Neural progenitor cell (in vitro differentiated cells): ENCODE results near the gene KDM4B. TPM values are rescaled to one million over a fixed set of nuclear protein-coding genes. Genes with fewer than 3 reads are reported as not detected.

Experiments used
- DNase-seq: peaks from one replicate; pipeline ENCODE4 v3.0.0-alpha.2; 2016; ENCODE audit warnings: low spot score
- H2AFZ ChIP-seq: fragments of 200-600 bp; sonication (generic); replicated peaks from 2 replicates; pipeline ENCODE4 v1.6.1; 2016; ENCODE audit warnings: antibody characterized with exemption
- H3F3A ChIP-seq: fragments of 200-600 bp; sonication (generic); 2 replicates; pipeline ENCODE4 v1.6.1; 2016; ENCODE audit warnings: antibody characterized with exemption, low read depth
- H3K27ac ChIP-seq: fragments of 200-600 bp; sonication (generic); 2 replicates; pipeline ENCODE4 v1.5.1; 2016; ENCODE audit warnings: mild to moderate bottlenecking
- H3K27me3 ChIP-seq: fragments of 200-600 bp; sonication (generic); 2 replicates; pipeline ENCODE4 v1.6.1; 2016; ENCODE audit warnings: mild to moderate bottlenecking, moderate library complexity
- H3K36me3 ChIP-seq: fragments of 200-600 bp; sonication (generic); 2 replicates; pipeline ENCODE4 v1.5.1; 2016
- H3K4me1 ChIP-seq: fragments of 200-600 bp; sonication (generic); 2 replicates; pipeline ENCODE4 v1.6.1; 2016; ENCODE audit warnings: mixed run types
- H3K4me2 ChIP-seq: fragments of 200-600 bp; sonication (generic); 2 replicates; pipeline ENCODE4 v1.6.1; 2016
- H3K4me3 ChIP-seq: fragments of 200-600 bp; sonication (generic); 2 replicates; pipeline ENCODE4 v1.5.1; 2016
- H3K79me2 ChIP-seq: fragments of 200-600 bp; sonication (generic); 2 replicates; pipeline ENCODE4 v1.6.1; 2016; ENCODE audit warnings: low read depth
- H3K9ac ChIP-seq: fragments of 200-600 bp; sonication (generic); 2 replicates; pipeline ENCODE4 v1.6.1; 2016
- H3K9me3 ChIP-seq: fragments of 200-600 bp; sonication (generic); 2 replicates; pipeline ENCODE4 v1.5.1; 2016; ENCODE audit warnings: low read depth
- H4K20me1 ChIP-seq: fragments of 200-600 bp; sonication (generic); 2 replicates; pipeline ENCODE4 v1.6.1; 2016; ENCODE audit warnings: low read depth
- H3K27ac Mint-ChIP-seq: 3 replicates; pipeline ENCODE4 v1.8.0; 2021; ENCODE audit warnings: mixed read lengths
- H3K27me3 Mint-ChIP-seq: 2 replicates; pipeline ENCODE4 v1.8.0; 2022; ENCODE audit warnings: low read depth, mild to moderate bottlenecking, inconsistent platforms, moderate library complexity, mixed read lengths; ENCODE audit not compliant: insufficient read depth
- H3K36me3 Mint-ChIP-seq: 3 replicates; pipeline ENCODE4 v1.8.0; 2021; ENCODE audit warnings: mixed read lengths
- H3K4me1 Mint-ChIP-seq: 3 replicates; pipeline ENCODE4 v1.8.0; 2021; ENCODE audit warnings: mixed read lengths
- H3K4me3 Mint-ChIP-seq: 3 replicates; pipeline ENCODE4 v1.8.0; 2021; ENCODE audit warnings: mild to moderate bottlenecking, moderate library complexity, mixed read lengths
- H3K9me3 Mint-ChIP-seq: 3 replicates; pipeline ENCODE4 v1.8.0; 2020; ENCODE audit warnings: mixed read lengths
- CTCF ChIP-seq: fragments of 200-600 bp; sonication (generic); IDR thresholded peaks from 2 replicates; pipeline ENCODE4 v1.5.1; 2017; ENCODE audit warnings: antibody characterized with exemption, mild to moderate bottlenecking
- EZH2 ChIP-seq: fragments of 200-600 bp; sonication (generic); IDR thresholded peaks from 2 replicates; pipeline ENCODE4 v1.6.1; 2017; ENCODE audit warnings: antibody characterized with exemption, mild to moderate bottlenecking, moderate library complexity
- EZH2phosphoT487 ChIP-seq: fragments of 200-600 bp; sonication (generic); IDR thresholded peaks from 2 replicates; pipeline ENCODE4 v1.6.1; 2017; ENCODE audit warnings: antibody characterized with exemption
- total RNA-seq: library from RNA; depleted of rRNA; stranded (reverse); fragments of >200 nt; gene quantifications from 2 replicates; pipeline ENCODE4 v1.2.3, GENCODE V29; 2015; ENCODE audit warnings: low replicate concordance

The KDM4B gene
- total RNA-seq, 1 donor from 2014 or later, result 16.0 TPM

- no peak overlapping the region for H3K4me2 ChIP-seq
These were observed 108.2 kb downstream of the KDM4B start for GRCh38 chr19:5077209-5077515.

GRCh38 chr19:5078182-5078581 lies 109.3 kb downstream of the KDM4B start:
- no peak overlapping the region for H3K4me3 ChIP-seq
- H3K79me2 ChIP-seq, result no peaks in the 10 kb centered on the region
- peaks cover 2% of the 10 kb centered on the region for H3K4me1 ChIP-seq
- no peak overlapping the region for H3K4me3 Mint-ChIP-seq
- peaks cover 7% of the 10 kb centered on the region for H3K4me1 Mint-ChIP-seq
- TF ChIP-seq EZH2, result no peak
- TF ChIP-seq EZH2phosphoT487, result no peak
- no peak for TF ChIP-seq CTCF
- H3K27me3 Mint-ChIP-seq, result no peaks in the 10 kb centered on the region
- H3K27me3 ChIP-seq, result no peaks in the 10 kb centered on the region
- no peaks in the 10 kb centered on the region for H3K36me3 ChIP-seq
- peaks cover 15% of the 10 kb centered on the region for H4K20me1 ChIP-seq
- no peaks in the 10 kb centered on the region for H3K9me3 Mint-ChIP-seq
- H3K36me3 Mint-ChIP-seq, result peaks cover 16% of the 10 kb centered on the region
- no peaks in the 10 kb centered on the region for H3K9me3 ChIP-seq
- no peak overlapping the region for H2AFZ ChIP-seq
- H3K27ac ChIP-seq, result no peak overlapping the region
- no peak overlapping the region for H3K4me2 ChIP-seq
- no peak for DNase-seq
- no peak overlapping the region for H3K27ac Mint-ChIP-seq
- H3F3A ChIP-seq, result peaks cover 3% of the 10 kb centered on the region
- H3K9ac ChIP-seq, result no peak overlapping the region

More at GRCh38 chr19:5077209-5077515, 108.2 kb downstream of the KDM4B start:
- TF ChIP-seq EZH2phosphoT487 (no peak), CTCF (no peak), EZH2 (no peak)
- Histone ChIP-seq H3F3A (no peaks in the 10 kb centered on the region), H3K79me2 (no peaks in the 10 kb centered on the region), H3K36me3 (no peaks in the 10 kb centered on the region), H3K27ac (no peak overlapping the region), H4K20me1 (peaks cover 17% of the 10 kb centered on the region), H3K9ac (no peak overlapping the region), H3K4me3 (no peak overlapping the region), H2AFZ (no peak overlapping the region), H3K27me3 (no peaks in the 10 kb centered on the region), H3K4me1 (no peaks in the 10 kb centered on the region), H3K9me3 (no peaks in the 10 kb centered on the region)
- no peak overlapping the region for H3K4me3 Mint-ChIP-seq
- no peaks in the 10 kb centered on the region for H3K9me3 Mint-ChIP-seq
- H3K27me3 Mint-ChIP-seq, result no peaks in the 10 kb centered on the region
- DNase-seq, result no peak
- peaks cover 7% of the 10 kb centered on the region for H3K4me1 Mint-ChIP-seq
- H3K36me3 Mint-ChIP-seq, result peaks cover 15% of the 10 kb centered on the region
- H3K27ac Mint-ChIP-seq, result no peak overlapping the region

- Mint-ChIP-seq H3K9me3 (no peaks in the 10 kb centered on the region), H3K4me1 (peaks cover 8% of the 10 kb centered on the region), H3K36me3 (peaks cover 16% of the 10 kb centered on the region), H3K27me3 (no peaks in the 10 kb centered on the region), H3K4me3 (no peak overlapping the region), H3K27ac (no peak overlapping the region)
- DNase-seq, result no peak
- Histone ChIP-seq H3K27ac (no peak overlapping the region), H3K79me2 (no peaks in the 10 kb centered on the region), H4K20me1 (peaks cover 14% of the 10 kb centered on the region), H3K9ac (no peak overlapping the region), H3K4me3 (no peak overlapping the region), H3K36me3 (no peaks in the 10 kb centered on the region), H3K4me1 (peaks cover 5% of the 10 kb centered on the region), H3K9me3 (no peaks in the 10 kb centered on the region), H3F3A (peaks cover 8% of the 10 kb centered on the region), H3K4me2 (no peak overlapping the region), H3K27me3 (no peaks in the 10 kb centered on the region), H2AFZ (no peak overlapping the region)
- TF ChIP-seq EZH2, result no peak
- TF ChIP-seq CTCF, result no peak
- no peak for TF ChIP-seq EZH2phosphoT487
These were observed 109.8 kb downstream of the KDM4B start for GRCh38 chr19:5078666-5079065.
